Measurements from ENCODE around the gene MVD. TPM values are rescaled to one million over a fixed set of nuclear protein-coding genes. Genes with fewer than 3 reads are reported as not detected.
"Not testable (repeated sequence)": the region's sequence is repeated elsewhere in the genome, so short reads cannot be mapped to it uniquely, and the experiment has no call there.

The MVD gene
- total RNA-seq, 1 donor from 2014 or later = 14.1 TPM

DNA sequence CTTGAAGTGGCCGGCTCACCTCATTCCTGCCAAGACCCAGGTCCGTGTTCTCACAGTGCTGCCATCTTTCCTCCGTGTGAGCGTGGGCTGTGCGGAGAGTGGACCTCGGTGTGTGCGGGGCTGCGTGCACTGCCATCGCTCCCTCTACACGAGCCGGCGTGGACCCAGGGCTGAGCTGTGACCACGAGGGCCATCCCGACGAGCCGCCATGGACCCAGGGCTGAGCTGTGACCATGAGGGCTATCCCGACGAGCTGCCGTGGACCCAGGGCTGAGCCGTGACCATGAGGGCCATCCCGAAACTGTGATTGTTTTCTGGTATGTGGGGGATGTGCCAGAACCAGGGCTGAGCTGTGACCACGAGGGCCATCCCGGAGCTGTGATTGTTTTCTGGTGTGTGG is 8.9 kb upstream of the MVD start:
- H3K4me1 ChIP-seq (ENCODE audit: control insufficient read depth in 3 of 3, insufficient read depth in 3 of 3, low read length in 3 of 3) = peaks cover 48 to 69% (median 66%) of the 10 kb centered on the region in 3 donors
- peaks cover 0 to 2% (median under 1%) of the 10 kb centered on the region in 3 donors for H3K36me3 ChIP-seq (ENCODE audit: control insufficient read depth in 3 of 3, insufficient read depth in 3 of 3, low read length in 3 of 3)
- no peak overlapping the region for H3K4me3 ChIP-seq (ENCODE audit: low read length in 3 of 3)
- peak overlapping the region; percentile 90 for H3K27ac ChIP-seq (ENCODE audit: low read depth, low read length)
- H3K9me3 ChIP-seq (ENCODE audit: control insufficient read depth in 3 of 3, low read length in 3 of 3) = no peaks in the 10 kb centered on the region
- H3K27me3 ChIP-seq (ENCODE audit: control insufficient read depth in 3 of 3, insufficient read depth in 3 of 3, low read length in 3 of 3) = peaks cover 0 to under 1% (median 0%) of the 10 kb centered on the region in 3 donors
- H3K9ac ChIP-seq (ENCODE audit: low read depth in 1 of 3, low read length in 3 of 3) = peak overlapping the region in 1 of 3 donors; percentile 33

GRCh38 chr16:88669980-88670379 is 7.1 kb upstream of the MVD start:
- peak overlapping the region in 1 of 3 donors; percentile 45 for H3K9ac ChIP-seq (ENCODE audit: low read depth in 1 of 3, low read length in 3 of 3)
- H3K4me3 ChIP-seq (ENCODE audit: low read length in 3 of 3) = no peak overlapping the region
- H3K27me3 ChIP-seq (ENCODE audit: control insufficient read depth in 3 of 3, insufficient read depth in 3 of 3, low read length in 3 of 3) = no peaks in the 10 kb centered on the region
- H3K9me3 ChIP-seq (ENCODE audit: control insufficient read depth in 3 of 3, low read length in 3 of 3) = no peaks in the 10 kb centered on the region
- peaks cover 2 to 3% (median 2%) of the 10 kb centered on the region in 3 donors for H3K36me3 ChIP-seq (ENCODE audit: control insufficient read depth in 3 of 3, insufficient read depth in 3 of 3, low read length in 3 of 3)
- peaks cover 35 to 57% (median 52%) of the 10 kb centered on the region in 3 donors for H3K4me1 ChIP-seq (ENCODE audit: control insufficient read depth in 3 of 3, insufficient read depth in 3 of 3, low read length in 3 of 3)
- H3K27ac ChIP-seq (ENCODE audit: low read depth, low read length) = no peak overlapping the region

- H3K9ac ChIP-seq (ENCODE audit: low read depth in 1 of 3, low read length in 3 of 3) = peak overlapping the region in 1 of 3 donors; percentile 45
Observed at GRCh38 chr16:88669493-88669892, 6.6 kb upstream of the MVD start.

GRCh38 chr16:88667461-88667860 is 4.6 kb upstream of the MVD start:
- Histone ChIP-seq H3K36me3 (ENCODE audit: control insufficient read depth in 3 of 3, insufficient read depth in 3 of 3, low read length in 3 of 3) (peaks cover 0 to 3% (median 2%) of the 10 kb centered on the region in 3 donors), H3K9ac (ENCODE audit: low read depth in 1 of 3, low read length in 3 of 3) (peak overlapping the region in 1 of 3 donors; percentile 25), H3K27ac (ENCODE audit: low read depth, low read length) (no peak overlapping the region), H3K27me3 (ENCODE audit: control insufficient read depth in 3 of 3, insufficient read depth in 3 of 3, low read length in 3 of 3) (no peaks in the 10 kb centered on the region), H3K4me3 (ENCODE audit: low read length in 3 of 3) (no peak overlapping the region), H3K9me3 (ENCODE audit: control insufficient read depth in 3 of 3, low read length in 3 of 3) (no peaks in the 10 kb centered on the region), H3K4me1 (ENCODE audit: control insufficient read depth in 3 of 3, insufficient read depth in 3 of 3, low read length in 3 of 3) (peaks cover 28 to 40% (median 34%) of the 10 kb centered on the region in 3 donors)

More at GRCh38 chr16:88669493-88669892, 6.6 kb upstream of the MVD start:
- not testable (repeated sequence) for H3K4me3 ChIP-seq (ENCODE audit: low read length in 3 of 3); H3K27ac ChIP-seq (ENCODE audit: low read depth, low read length); H3K36me3 ChIP-seq (ENCODE audit: control insufficient read depth in 3 of 3, insufficient read depth in 3 of 3, low read length in 3 of 3); H3K9me3 ChIP-seq (ENCODE audit: control insufficient read depth in 3 of 3, low read length in 3 of 3); H3K27me3 ChIP-seq (ENCODE audit: control insufficient read depth in 3 of 3, insufficient read depth in 3 of 3, low read length in 3 of 3)
- H3K4me1 ChIP-seq (ENCODE audit: control insufficient read depth in 3 of 3, insufficient read depth in 3 of 3, low read length in 3 of 3) = peaks cover 35 to 53% (median 51%) of the 10 kb centered on the region in 3 donors

DNA sequence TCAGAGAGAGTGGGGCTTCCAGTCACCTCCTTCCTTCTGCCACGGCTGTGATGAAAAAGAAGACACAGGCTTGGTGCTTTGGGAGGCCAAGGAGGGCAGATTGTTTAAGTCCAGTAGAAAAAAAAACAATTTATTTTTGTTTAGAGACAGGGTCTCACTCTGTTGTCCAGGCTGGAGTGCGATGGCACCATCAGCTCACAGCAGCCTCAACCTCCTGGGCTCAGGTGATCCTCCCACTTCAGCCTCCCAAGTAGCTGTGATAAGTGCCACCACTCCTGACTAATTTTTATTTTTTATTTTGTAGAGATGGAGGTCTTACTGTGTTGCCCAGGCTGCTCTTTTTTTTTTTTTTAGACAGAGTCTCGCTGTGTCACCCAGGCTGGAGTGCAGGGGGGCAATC is 2.7 kb upstream of the MVD start:
- no peaks in the 10 kb centered on the region for H3K27me3 ChIP-seq (ENCODE audit: control insufficient read depth in 3 of 3, insufficient read depth in 3 of 3, low read length in 3 of 3)
- peak overlapping the region; percentile 8 for H3K27ac ChIP-seq (ENCODE audit: low read depth, low read length)
- H3K4me1 ChIP-seq (ENCODE audit: control insufficient read depth in 3 of 3, insufficient read depth in 3 of 3, low read length in 3 of 3) = peaks cover 24 to 28% (median 26%) of the 10 kb centered on the region in 3 donors
- no peak overlapping the region for H3K4me3 ChIP-seq (ENCODE audit: low read length in 3 of 3)
- no peak overlapping the region for H3K9ac ChIP-seq (ENCODE audit: low read depth in 1 of 3, low read length in 3 of 3)
- H3K9me3 ChIP-seq (ENCODE audit: control insufficient read depth in 3 of 3, low read length in 3 of 3) = no peaks in the 10 kb centered on the region
- peaks cover 0 to 3% (median 2%) of the 10 kb centered on the region in 3 donors for H3K36me3 ChIP-seq (ENCODE audit: control insufficient read depth in 3 of 3, insufficient read depth in 3 of 3, low read length in 3 of 3)

DNA sequence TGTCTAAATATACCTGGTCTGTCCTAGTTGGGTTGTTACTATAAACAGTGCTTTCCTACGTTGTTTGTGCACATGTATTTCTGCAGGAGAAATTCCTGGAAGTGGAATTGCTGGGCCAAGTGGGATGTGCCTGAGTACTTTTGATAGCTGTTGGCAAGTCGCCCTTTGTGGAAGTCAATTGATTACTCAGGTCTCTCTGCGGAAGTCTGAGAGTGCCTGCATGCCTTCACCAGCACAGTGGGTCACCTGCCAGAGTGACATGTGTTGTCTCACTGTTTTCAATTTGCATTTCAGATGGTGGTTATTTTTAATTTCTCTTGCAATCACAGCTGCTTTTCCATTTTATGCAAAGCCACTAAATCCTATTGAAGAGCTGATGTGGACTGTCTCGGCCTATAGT is 2.3 kb upstream of the MVD start:
- Histone ChIP-seq H3K4me1 (ENCODE audit: control insufficient read depth in 3 of 3, insufficient read depth in 3 of 3, low read length in 3 of 3) (peaks cover 23 to 26% (median 24%) of the 10 kb centered on the region in 3 donors), H3K36me3 (ENCODE audit: control insufficient read depth in 3 of 3, insufficient read depth in 3 of 3, low read length in 3 of 3) (peaks cover 0 to 3% (median 2%) of the 10 kb centered on the region in 3 donors), H3K9ac (ENCODE audit: low read depth in 1 of 3, low read length in 3 of 3) (no peak overlapping the region), H3K9me3 (ENCODE audit: control insufficient read depth in 3 of 3, low read length in 3 of 3) (no peaks in the 10 kb centered on the region), H3K27ac (ENCODE audit: low read depth, low read length) (peak overlapping the region; percentile 37), H3K4me3 (ENCODE audit: low read length in 3 of 3) (no peak overlapping the region), H3K27me3 (ENCODE audit: control insufficient read depth in 3 of 3, insufficient read depth in 3 of 3, low read length in 3 of 3) (no peaks in the 10 kb centered on the region)

GRCh38 chr16:88662222-88662842 is 559 bp downstream of the MVD start:
- H3K9ac ChIP-seq (ENCODE audit: low read depth in 1 of 3, low read length in 3 of 3) = peak overlapping the region; percentile 81 to 97 (median 83)
- peak overlapping the region; percentile 76 to 95 (median 93) for H3K4me3 ChIP-seq (ENCODE audit: low read length in 3 of 3)
- peaks cover 17 to 22% (median 18%) of the 10 kb centered on the region in 3 donors for H3K4me1 ChIP-seq (ENCODE audit: control insufficient read depth in 3 of 3, insufficient read depth in 3 of 3, low read length in 3 of 3)
- H3K27me3 ChIP-seq (ENCODE audit: control insufficient read depth in 3 of 3, insufficient read depth in 3 of 3, low read length in 3 of 3) = no peaks in the 10 kb centered on the region
- peaks cover 5 to 15% (median 5%) of the 10 kb centered on the region in 3 donors for H3K36me3 ChIP-seq (ENCODE audit: control insufficient read depth in 3 of 3, insufficient read depth in 3 of 3, low read length in 3 of 3)
- H3K27ac ChIP-seq (ENCODE audit: low read depth, low read length) = peak overlapping the region; percentile 82
- H3K9me3 ChIP-seq (ENCODE audit: control insufficient read depth in 3 of 3, low read length in 3 of 3) = no peaks in the 10 kb centered on the region

GRCh38 chr16:88661468-88661867 is 1.4 kb downstream of the MVD start:
- Histone ChIP-seq H3K9ac (ENCODE audit: low read depth in 1 of 3, low read length in 3 of 3) (no peak overlapping the region), H3K36me3 (ENCODE audit: control insufficient read depth in 3 of 3, insufficient read depth in 3 of 3, low read length in 3 of 3) (peaks cover 5 to 19% (median 8%) of the 10 kb centered on the region in 3 donors), H3K4me3 (ENCODE audit: low read length in 3 of 3) (no peak overlapping the region)

DNA sequence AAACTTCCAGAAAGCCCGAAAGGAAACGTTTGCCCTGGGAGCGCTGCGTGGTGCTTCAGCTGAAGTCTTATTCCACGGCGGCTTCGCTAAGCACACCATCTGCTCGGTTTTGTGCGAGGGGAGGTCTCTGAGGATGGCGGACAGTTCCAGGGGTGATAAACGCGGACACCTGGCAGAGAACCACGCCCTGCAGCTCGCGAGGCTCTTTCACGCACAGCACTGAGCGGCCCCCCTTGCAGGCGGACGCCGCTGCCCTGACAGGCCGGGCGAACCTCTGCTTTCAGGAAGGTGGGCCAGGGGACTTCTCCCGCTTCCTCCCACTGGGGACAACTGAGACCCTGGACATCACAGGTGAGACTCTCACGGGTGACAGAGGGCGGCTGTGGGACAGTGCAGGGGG is 3.7 kb downstream of the MVD start:
- no peak overlapping the region for H3K27ac ChIP-seq (ENCODE audit: low read depth, low read length)
- peaks cover 8 to 12% (median 9%) of the 10 kb centered on the region in 3 donors for H3K4me1 ChIP-seq (ENCODE audit: control insufficient read depth in 3 of 3, insufficient read depth in 3 of 3, low read length in 3 of 3)
- H3K36me3 ChIP-seq (ENCODE audit: control insufficient read depth in 3 of 3, insufficient read depth in 3 of 3, low read length in 3 of 3) = peaks cover 12 to 30% (median 13%) of the 10 kb centered on the region in 3 donors
- H3K4me3 ChIP-seq (ENCODE audit: low read length in 3 of 3) = no peak overlapping the region
- H3K27me3 ChIP-seq (ENCODE audit: control insufficient read depth in 3 of 3, insufficient read depth in 3 of 3, low read length in 3 of 3) = no peaks in the 10 kb centered on the region
- no peaks in the 10 kb centered on the region for H3K9me3 ChIP-seq (ENCODE audit: control insufficient read depth in 3 of 3, low read length in 3 of 3)
- no peak overlapping the region for H3K9ac ChIP-seq (ENCODE audit: low read depth in 1 of 3, low read length in 3 of 3)

More at GRCh38 chr16:88661468-88661867, 1.4 kb downstream of the MVD start:
- Histone ChIP-seq H3K27ac (ENCODE audit: low read depth, low read length) (no peak overlapping the region), H3K9me3 (ENCODE audit: control insufficient read depth in 3 of 3, low read length in 3 of 3) (no peaks in the 10 kb centered on the region), H3K27me3 (ENCODE audit: control insufficient read depth in 3 of 3, insufficient read depth in 3 of 3, low read length in 3 of 3) (no peaks in the 10 kb centered on the region), H3K4me1 (ENCODE audit: control insufficient read depth in 3 of 3, insufficient read depth in 3 of 3, low read length in 3 of 3) (peaks cover 17 to 22% (median 17%) of the 10 kb centered on the region in 3 donors)

- H3K27me3 ChIP-seq (ENCODE audit: control insufficient read depth in 3 of 3, insufficient read depth in 3 of 3, low read length in 3 of 3) = no peaks in the 10 kb centered on the region
- no peak overlapping the region for H3K9ac ChIP-seq (ENCODE audit: low read depth in 1 of 3, low read length in 3 of 3)
- peaks cover 7 to 8% (median 8%) of the 10 kb centered on the region in 3 donors for H3K4me1 ChIP-seq (ENCODE audit: control insufficient read depth in 3 of 3, insufficient read depth in 3 of 3, low read length in 3 of 3)
- H3K4me3 ChIP-seq (ENCODE audit: low read length in 3 of 3) = no peak overlapping the region
- no peaks in the 10 kb centered on the region for H3K9me3 ChIP-seq (ENCODE audit: control insufficient read depth in 3 of 3, low read length in 3 of 3)
- no peak overlapping the region for H3K27ac ChIP-seq (ENCODE audit: low read depth, low read length)
- H3K36me3 ChIP-seq (ENCODE audit: control insufficient read depth in 3 of 3, insufficient read depth in 3 of 3, low read length in 3 of 3) = peaks cover 15 to 31% (median 15%) of the 10 kb centered on the region in 3 donors
Observed at GRCh38 chr16:88658714-88659113, 4.2 kb downstream of the MVD start.
